ENCODE measurements around the gene BCL11A.

Gene BCL11A

GRCh38 chr2:60485550-60485949 lies 67.9 kb downstream of the BCL11A start:
- no peak for DNase-seq (ENCODE audit: extremely low read depth, low read depth)
- no peak for TF ChIP-seq CTCF (IDR thresholded peaks at IDR 0.05; ENCODE audit: low read depth, low read length)

GRCh38 chr2:60485055-60485454 lies 68.4 kb downstream of the BCL11A start:
- no peak for TF ChIP-seq CTCF (IDR thresholded peaks at IDR 0.05; ENCODE audit: low read depth, low read length)
- no peak for DNase-seq (ENCODE audit: extremely low read depth, low read depth)

GRCh38 chr2:60484133-60484645 lies 69.3 kb downstream of the BCL11A start:
- peak; percentile 24 for DNase-seq (ENCODE audit: extremely low read depth, low read depth)
- TF ChIP-seq CTCF (IDR thresholded peaks at IDR 0.05; ENCODE audit: low read depth, low read length), result no peak

GRCh38 chr2:60483401-60483800 lies 70.1 kb downstream of the BCL11A start:
- no peak for TF ChIP-seq CTCF (IDR thresholded peaks at IDR 0.05; ENCODE audit: low read depth, low read length)
- DNase-seq (ENCODE audit: extremely low read depth, low read depth), result no peak

GRCh38 chr2:60482222-60482621 lies 71.2 kb downstream of the BCL11A start:
- no peak for DNase-seq (ENCODE audit: extremely low read depth, low read depth)
- TF ChIP-seq CTCF (IDR thresholded peaks at IDR 0.05; ENCODE audit: low read depth, low read length), result no peak

GRCh38 chr2:60481257-60481656 lies 72.2 kb downstream of the BCL11A start:
- no peak for DNase-seq (ENCODE audit: extremely low read depth, low read depth)
- no peak for TF ChIP-seq CTCF (IDR thresholded peaks at IDR 0.05; ENCODE audit: low read depth, low read length)

- TF ChIP-seq CTCF (IDR thresholded peaks at IDR 0.05; ENCODE audit: low read depth, low read length), result no peak
- no peak for DNase-seq (ENCODE audit: extremely low read depth, low read depth)
These were observed 73.2 kb downstream of the BCL11A start for GRCh38 chr2:60480089-60480773.
